Measurements from ENCODE around the gene METTL16.
"Not testable (repeated sequence)": the region's sequence is repeated elsewhere in the genome, so short reads cannot be mapped to it uniquely, and the experiment has no call there.

Gene METTL16

GRCh38 chr17:2511462-2512369, at the start of gene METTL16:
Gene METTL16, minus strand, starts transcription at chr17:2511888. Its CDS starts 9,557 bp downstream, at chr17:2502331.
- DNase-seq (ENCODE audit: low read depth in 2 of 2, low spot score in 1 of 2): peak; percentile 93 to 94

GRCh38 chr17:2560658-2561057, 49.0 kb upstream of the METTL16 start:
- DNase-seq (ENCODE audit: low read depth in 2 of 2, low spot score in 1 of 2): no peak

- DNase-seq (ENCODE audit: low read depth in 2 of 2, low spot score in 1 of 2): no peak
Measured at GRCh38 chr17:2551928-2552327, 40.2 kb upstream of the METTL16 start.

DNA sequence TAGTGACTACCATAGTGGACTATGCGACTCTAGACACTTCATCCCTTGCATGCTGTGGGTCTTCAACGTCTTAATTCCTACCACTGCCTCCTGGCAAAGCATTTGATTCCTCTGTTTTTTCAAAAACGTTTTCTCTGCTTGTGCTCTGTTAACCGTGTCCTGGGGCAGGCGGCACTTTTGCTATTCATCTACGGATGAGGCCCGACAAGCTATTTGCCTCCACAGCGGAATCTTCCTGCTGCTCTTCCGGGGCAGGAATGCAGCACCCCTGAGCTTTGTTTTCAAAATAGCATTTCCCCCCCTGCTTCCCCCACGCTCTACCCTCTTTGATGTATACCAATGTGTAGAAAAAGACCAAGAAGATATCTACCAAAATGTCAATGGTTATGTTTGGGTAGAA, 39.8 kb upstream of the METTL16 start:
- no peak for DNase-seq (ENCODE audit: low read depth in 2 of 2, low spot score in 1 of 2)

- no peak for DNase-seq (ENCODE audit: low read depth in 2 of 2, low spot score in 1 of 2)
Measured at GRCh38 chr17:2549392-2550211, 37.9 kb upstream of the METTL16 start.

GRCh38 chr17:2548026-2548425, 36.3 kb upstream of the METTL16 start:
- not testable (repeated sequence) for DNase-seq (ENCODE audit: low read depth in 2 of 2, low spot score in 1 of 2)

GRCh38 chr17:2547176-2547575, 35.5 kb upstream of the METTL16 start:
- DNase-seq (ENCODE audit: low read depth in 2 of 2, low spot score in 1 of 2): no peak

DNA sequence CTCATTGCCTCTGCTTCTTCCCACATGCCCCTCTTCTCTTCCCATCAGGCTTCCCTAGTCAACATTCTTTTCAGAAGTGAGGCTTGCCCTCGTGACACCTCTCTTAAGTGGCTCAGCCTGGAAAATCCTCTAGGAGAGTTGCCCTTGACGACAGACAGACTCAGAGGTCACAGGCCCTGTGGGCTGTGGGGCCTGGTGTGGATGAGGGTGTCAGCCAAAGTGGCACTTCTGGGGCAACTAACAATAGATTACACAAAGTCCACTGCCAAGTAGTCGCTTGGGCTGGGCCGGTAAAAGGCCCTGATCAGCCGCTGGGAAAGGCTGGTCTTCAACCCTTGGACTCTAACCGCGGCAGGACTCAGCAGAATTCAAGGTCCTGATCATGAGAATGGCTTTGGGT, 33.7 kb upstream of the METTL16 start:
- no peak for DNase-seq (ENCODE audit: low read depth in 2 of 2, low spot score in 1 of 2)

DNA sequence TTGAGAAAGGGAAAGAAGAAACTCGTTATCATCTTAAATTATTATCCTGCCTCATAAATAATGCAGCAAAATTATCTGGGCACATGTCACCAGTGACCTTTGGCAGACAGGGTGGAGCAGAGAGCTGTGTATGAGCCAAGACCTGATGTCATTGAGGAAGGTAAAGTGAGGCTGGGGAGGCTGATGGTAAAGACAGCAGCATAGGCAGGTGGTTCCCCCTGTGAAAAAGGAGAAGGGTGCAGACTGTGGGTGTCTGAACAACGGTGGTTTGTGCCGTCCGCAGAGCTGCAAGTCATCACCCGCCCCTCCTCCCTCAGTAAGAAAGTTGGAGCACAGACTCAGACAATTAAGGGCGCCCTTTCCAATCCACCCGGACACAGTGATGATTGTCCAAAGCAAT, 30.8 kb upstream of the METTL16 start:
- DNase-seq (ENCODE audit: low read depth in 2 of 2, low spot score in 1 of 2): no peak

DNA sequence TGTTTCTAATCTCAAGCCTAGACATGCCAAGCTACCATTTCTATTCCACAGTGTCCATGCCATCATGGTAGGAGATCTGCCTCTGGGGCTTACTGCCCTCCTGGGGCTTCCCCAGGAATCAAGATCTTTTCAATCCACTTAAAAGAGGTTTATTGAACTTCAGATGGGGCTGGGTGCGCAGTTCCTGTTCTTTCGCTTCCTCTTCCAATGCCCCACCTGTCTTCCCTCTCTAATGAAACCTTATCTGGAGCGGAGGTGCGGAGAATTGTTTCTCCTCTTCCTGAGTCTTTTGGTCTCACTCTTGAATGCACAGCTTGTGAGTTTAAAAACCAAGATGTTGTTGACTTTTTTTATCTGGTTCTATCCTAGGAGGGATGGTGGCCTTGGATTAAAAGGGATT, 30.4 kb upstream of the METTL16 start:
- no peak for DNase-seq (ENCODE audit: low read depth in 2 of 2, low spot score in 1 of 2)

GRCh38 chr17:2537579-2537978, 25.9 kb upstream of the METTL16 start:
- DNase-seq (ENCODE audit: low read depth in 2 of 2, low spot score in 1 of 2): not testable (repeated sequence)

DNA sequence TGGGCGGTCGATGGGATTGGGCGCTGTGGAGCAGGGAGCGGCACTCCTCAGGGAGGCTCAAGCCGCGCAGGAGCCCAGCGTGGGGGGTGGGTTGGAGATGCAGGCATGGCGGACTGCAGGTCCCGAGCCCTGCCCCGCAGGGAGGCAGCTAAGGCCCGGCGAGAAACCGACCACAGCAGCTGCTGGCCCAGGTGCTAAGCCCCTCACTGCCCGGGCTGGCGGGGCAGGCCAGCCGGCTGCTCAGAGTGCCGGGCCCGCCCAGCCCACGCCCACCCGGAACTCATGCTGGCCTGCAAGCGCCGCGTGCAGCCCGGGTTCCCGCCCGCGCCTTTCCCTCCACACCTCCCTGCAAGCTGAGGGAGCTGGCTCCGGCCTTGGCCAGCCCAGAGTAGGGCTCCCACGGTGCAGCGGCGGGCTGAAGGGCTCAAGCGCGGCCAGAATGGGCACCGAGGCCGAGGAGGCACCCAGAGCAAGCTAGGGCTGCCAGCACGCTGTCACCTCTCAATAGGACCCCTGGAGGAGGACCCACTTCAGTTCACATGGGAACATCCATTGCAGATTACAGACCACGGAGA, 20.5 kb upstream of the METTL16 start:
- DNase-seq (ENCODE audit: low read depth in 2 of 2, low spot score in 1 of 2): no peak

- DNase-seq (ENCODE audit: low read depth in 2 of 2, low spot score in 1 of 2): not testable (repeated sequence)
Measured at GRCh38 chr17:2531243-2531954, 19.7 kb upstream of the METTL16 start.

DNA sequence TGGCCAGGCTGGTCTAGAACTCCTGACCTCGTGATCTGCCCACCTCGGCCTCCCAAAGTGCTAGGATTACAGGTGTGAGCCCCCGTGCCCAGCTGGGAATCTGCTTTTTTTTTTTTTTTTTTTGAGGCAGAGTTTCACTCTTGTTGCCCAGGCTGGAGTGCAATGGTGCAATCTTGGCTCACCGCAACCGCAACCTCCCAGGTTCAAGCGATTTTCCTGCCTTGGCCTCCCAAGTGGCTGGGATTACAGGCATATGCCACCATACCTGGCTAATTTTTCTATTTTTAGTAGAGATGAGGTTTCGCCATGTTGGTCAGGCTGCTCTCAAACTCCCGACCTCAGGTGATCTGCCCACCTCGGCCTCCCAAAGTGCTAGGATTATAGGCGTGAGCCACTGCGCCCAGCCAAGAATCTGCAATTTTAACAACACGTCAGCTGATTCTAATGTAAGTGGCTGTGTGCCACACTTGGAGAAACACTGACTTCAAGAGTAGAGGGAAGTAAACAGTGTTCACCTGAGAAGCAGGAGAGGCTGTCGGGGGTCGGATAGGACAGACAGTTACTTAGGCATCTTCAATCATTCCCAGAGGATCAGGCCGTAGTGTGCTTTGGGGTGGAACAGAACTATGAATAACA, 10.2 kb upstream of the METTL16 start:
- not testable (repeated sequence) for DNase-seq (ENCODE audit: low read depth in 2 of 2, low spot score in 1 of 2)

GRCh38 chr17:2521257-2521656, 9.6 kb upstream of the METTL16 start:
- DNase-seq (ENCODE audit: low read depth in 2 of 2, low spot score in 1 of 2): no peak

- no peak for DNase-seq (ENCODE audit: low read depth in 2 of 2, low spot score in 1 of 2)
Measured at GRCh38 chr17:2517539-2517938, 5.9 kb upstream of the METTL16 start.

DNA sequence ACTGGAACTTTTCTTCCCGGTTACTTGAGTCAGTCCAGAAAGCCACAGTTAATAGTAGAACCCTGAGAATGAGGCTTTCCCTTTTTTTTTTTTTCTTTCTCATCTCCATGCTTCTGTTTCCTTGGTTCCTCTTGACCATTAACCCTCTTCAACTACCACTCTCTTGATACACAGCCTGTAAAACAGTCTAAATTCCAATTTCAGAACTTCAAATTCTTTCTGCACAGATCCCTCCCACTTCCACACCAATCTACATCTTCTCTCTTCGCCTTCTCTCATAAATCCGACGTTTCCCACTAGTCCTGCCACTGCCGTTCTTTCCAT, 588 bp downstream of the METTL16 start:
- no peak for DNase-seq (ENCODE audit: low read depth in 2 of 2, low spot score in 1 of 2)

DNA sequence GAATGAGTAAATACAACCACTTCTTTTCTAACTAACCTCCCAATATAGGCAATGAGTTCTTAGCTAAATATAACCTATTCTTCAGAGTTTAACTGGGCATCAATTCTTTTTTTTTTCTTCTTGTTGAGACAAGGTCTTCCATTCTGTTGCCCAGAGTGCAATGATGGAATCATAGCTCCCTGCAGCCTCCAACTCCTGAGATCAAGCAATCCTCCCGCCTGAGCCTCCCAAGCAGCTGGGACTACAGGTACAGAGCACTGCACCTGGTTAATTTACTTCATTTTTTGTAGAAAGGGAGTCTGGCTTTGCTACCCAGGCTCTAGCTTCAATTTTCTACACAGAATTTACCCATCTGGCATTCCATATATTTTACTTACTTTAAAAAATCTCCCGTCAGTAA, 1.1 kb downstream of the METTL16 start:
- DNase-seq (ENCODE audit: low read depth in 2 of 2, low spot score in 1 of 2): no peak

DNA sequence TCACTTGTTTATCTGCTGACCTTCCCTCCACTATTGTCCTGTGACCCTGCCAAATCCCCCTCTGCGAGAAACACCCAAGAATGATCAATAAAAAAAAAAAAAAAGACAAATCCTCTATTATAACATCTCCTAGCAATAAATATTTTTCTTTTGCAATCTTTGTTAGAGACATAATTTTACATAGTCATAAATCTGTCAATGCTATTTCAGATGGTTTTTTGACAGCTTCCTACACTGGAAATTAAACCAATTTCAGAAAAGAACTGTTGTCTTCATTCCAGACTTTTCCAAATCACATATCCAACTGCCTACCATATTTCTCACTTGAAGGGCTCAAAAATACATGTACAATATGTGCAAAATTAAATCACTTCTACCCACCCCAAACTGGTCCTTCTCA, 3.7 kb downstream of the METTL16 start:
- DNase-seq (ENCODE audit: low read depth in 2 of 2, low spot score in 1 of 2): no peak

DNA sequence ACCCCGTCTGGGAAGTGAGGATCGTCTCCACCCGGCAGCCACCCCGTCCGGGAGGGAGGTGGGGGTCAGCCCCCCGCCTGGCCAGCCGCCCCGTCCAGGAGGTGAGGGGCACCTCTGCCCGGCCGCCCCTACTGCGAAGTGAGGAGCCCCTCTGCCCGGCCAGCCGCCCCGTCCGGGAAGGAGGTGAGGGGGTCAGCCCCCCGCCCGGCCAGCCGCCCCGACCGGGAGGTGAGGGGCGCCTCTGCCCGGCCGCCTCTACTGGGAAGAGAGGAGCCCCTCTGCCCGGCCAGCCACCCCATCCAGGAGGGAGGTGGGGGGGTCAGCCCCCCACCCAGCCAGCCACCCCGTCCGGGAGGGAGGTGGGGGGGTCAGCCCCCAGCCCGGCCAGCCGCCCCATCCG, 4.7 kb downstream of the METTL16 start:
- DNase-seq (ENCODE audit: low read depth in 2 of 2, low spot score in 1 of 2): not testable (repeated sequence)

DNA sequence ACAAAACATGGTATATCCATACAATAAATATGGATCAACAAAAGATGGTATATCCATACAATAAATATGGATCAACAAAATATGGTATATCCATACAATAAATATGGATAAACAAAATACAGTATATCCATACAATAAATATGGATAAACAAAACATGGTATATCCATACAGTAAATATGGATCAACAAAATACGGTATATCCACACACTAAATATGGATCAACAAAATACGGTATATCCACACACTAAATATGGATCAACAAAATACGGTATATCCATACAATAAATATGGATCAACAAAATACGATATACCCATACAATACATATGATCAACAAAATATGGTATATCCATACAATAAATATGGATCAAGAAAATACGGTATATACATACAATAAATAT, 8.1 kb downstream of the METTL16 start:
- no peak for DNase-seq (ENCODE audit: low read depth in 2 of 2, low spot score in 1 of 2)
